ENCODE results near the gene WDR27.
"Not testable (repeated sequence)": the region's sequence is repeated elsewhere in the genome, so short reads cannot be mapped to it uniquely, and the experiment has no call there.

WDR27 gene

GRCh38 chr6:169555971-169556617, 145.7 kb downstream of the WDR27 start:
- in situ Hi-C loops (cut with MboI; ENCODE audit: low pct_unique_long_range_greater_than_20kb, low sequenced_read_pairs): no loop called here
- DNase-seq: no peak

- in situ Hi-C loops (cut with MboI; ENCODE audit: low pct_unique_long_range_greater_than_20kb, low sequenced_read_pairs): no loop called here
- no peak for DNase-seq
These were observed 155.8 kb downstream of the WDR27 start for GRCh38 chr6:169545982-169546381.

- in situ Hi-C loops (cut with MboI; ENCODE audit: low pct_unique_long_range_greater_than_20kb, low sequenced_read_pairs): no loop called here
These were observed 158.1 kb downstream of the WDR27 start for GRCh38 chr6:169543704-169544103.

GRCh38 chr6:169542491-169542890, 159.3 kb downstream of the WDR27 start:
- in situ Hi-C loops (cut with MboI; ENCODE audit: low pct_unique_long_range_greater_than_20kb, low sequenced_read_pairs): no loop called here
- no peak for DNase-seq

More at GRCh38 chr6:169543704-169544103, 158.1 kb downstream of the WDR27 start:
- DNase-seq: no peak

- in situ Hi-C loops (cut with MboI; ENCODE audit: low pct_unique_long_range_greater_than_20kb, low sequenced_read_pairs): no loop called here
- no peak for DNase-seq
These were observed 162.5 kb downstream of the WDR27 start for GRCh38 chr6:169539176-169539897.

GRCh38 chr6:169536446-169537170, 165.2 kb downstream of the WDR27 start:
- no peak for DNase-seq
- in situ Hi-C loops (cut with MboI; ENCODE audit: low pct_unique_long_range_greater_than_20kb, low sequenced_read_pairs): no loop called here

GRCh38 chr6:169534039-169534421, 167.8 kb downstream of the WDR27 start:
- no peak for DNase-seq
- in situ Hi-C loops (cut with MboI; ENCODE audit: low pct_unique_long_range_greater_than_20kb, low sequenced_read_pairs): no loop called here

- DNase-seq: no peak
- in situ Hi-C loops (cut with MboI; ENCODE audit: low pct_unique_long_range_greater_than_20kb, low sequenced_read_pairs): no loop called here
These were observed 168.4 kb downstream of the WDR27 start for GRCh38 chr6:169533301-169534038.

GRCh38 chr6:169530752-169531123, 171.1 kb downstream of the WDR27 start:
- peak; percentile 15 for DNase-seq
- in situ Hi-C loops (cut with MboI; ENCODE audit: low pct_unique_long_range_greater_than_20kb, low sequenced_read_pairs): no loop called here

- DNase-seq: peak; percentile 1
These were observed 171.7 kb downstream of the WDR27 start for GRCh38 chr6:169529931-169530751.

GRCh38 chr6:169528755-169529154, 173.1 kb downstream of the WDR27 start:
- no peak for DNase-seq
- in situ Hi-C loops (cut with MboI; ENCODE audit: low pct_unique_long_range_greater_than_20kb, low sequenced_read_pairs): no loop called here

More at GRCh38 chr6:169529931-169530751, 171.7 kb downstream of the WDR27 start:
- in situ Hi-C loops (cut with MboI; ENCODE audit: low pct_unique_long_range_greater_than_20kb, low sequenced_read_pairs): no loop called here

- DNase-seq: no peak
- in situ Hi-C loops (cut with MboI; ENCODE audit: low pct_unique_long_range_greater_than_20kb, low sequenced_read_pairs): no loop called here
These were observed 174.5 kb downstream of the WDR27 start for GRCh38 chr6:169527306-169527705.

GRCh38 chr6:169521825-169522224, 180.0 kb downstream of the WDR27 start:
- in situ Hi-C loops (cut with MboI; ENCODE audit: low pct_unique_long_range_greater_than_20kb, low sequenced_read_pairs): no loop called here
- no peak for DNase-seq

- DNase-seq: no peak
- in situ Hi-C loops (cut with MboI; ENCODE audit: low pct_unique_long_range_greater_than_20kb, low sequenced_read_pairs): no loop called here
These were observed 181.7 kb downstream of the WDR27 start for GRCh38 chr6:169520104-169520503.

GRCh38 chr6:169518451-169518850, 183.4 kb downstream of the WDR27 start:
- DNase-seq: no peak
- in situ Hi-C loops (cut with MboI; ENCODE audit: low pct_unique_long_range_greater_than_20kb, low sequenced_read_pairs): no loop called here

- no peak for DNase-seq
- in situ Hi-C loops (cut with MboI; ENCODE audit: low pct_unique_long_range_greater_than_20kb, low sequenced_read_pairs): no loop called here
These were observed 188.2 kb downstream of the WDR27 start for GRCh38 chr6:169513478-169514193.

- DNase-seq; in situ Hi-C loops (cut with MboI; ENCODE audit: low pct_unique_long_range_greater_than_20kb, low sequenced_read_pairs): not testable (repeated sequence)
These were observed 190.0 kb downstream of the WDR27 start for GRCh38 chr6:169511785-169512184.

GRCh38 chr6:169510871-169511270, 191.0 kb downstream of the WDR27 start:
- in situ Hi-C loops (cut with MboI; ENCODE audit: low pct_unique_long_range_greater_than_20kb, low sequenced_read_pairs): no loop called here
- DNase-seq: no peak
